HTR-8/SVneo (cell line): Measurements from ENCODE around the gene MACROD2.
A peak's percentile ranks its signal among the peaks of the same experiment; 100 is the strongest.
"Not testable (repeated sequence)": the region's sequence is repeated elsewhere in the genome, so short reads cannot be mapped to it uniquely, and the experiment has no call there.

Experiments
- DNase-seq: peaks from one replicate; pipeline ENCODE4 v3.0.0; 2011; ENCODE audit warnings: low spot score, mixed read lengths; ENCODE audit not compliant: insufficient read length
- FAIRE-seq: peaks from 2 replicates; lab custom pipeline; 2011; peaks lifted over from hg19 to GRCh38; lab: Jason Lieb, UNC

MACROD2 gene

GRCh38 chr20:14984768-14985622, 989.7 kb downstream of the MACROD2 start:
- FAIRE-seq (no peak), DNase-seq (no peak)

GRCh38 chr20:14986026-14986655, 990.8 kb downstream of the MACROD2 start:
- no peak for FAIRE-seq
- DNase-seq, result no peak

GRCh38 chr20:14986656-14987055, 991.3 kb downstream of the MACROD2 start:
- no peak for FAIRE-seq

GRCh38 chr20:14989535-14990290, 994.4 kb downstream of the MACROD2 start:
- no peak for FAIRE-seq

More at GRCh38 chr20:14986656-14987055, 991.3 kb downstream of the MACROD2 start:
- no peak for DNase-seq

GRCh38 chr20:14991023-14991422, 995.7 kb downstream of the MACROD2 start:
- FAIRE-seq (no peak), DNase-seq (no peak)

More at GRCh38 chr20:14989535-14990290, 994.4 kb downstream of the MACROD2 start:
- no peak for DNase-seq

- DNase-seq (no peak), FAIRE-seq (no peak)
These were observed 996.8 kb downstream of the MACROD2 start for GRCh38 chr20:14992153-14992552.

- FAIRE-seq, result no peak
- no peak for DNase-seq
These were observed 997.6 kb downstream of the MACROD2 start for GRCh38 chr20:14992961-14993360.

- no peak for DNase-seq
- FAIRE-seq, result no peak
These were observed 1001.8 kb downstream of the MACROD2 start for GRCh38 chr20:14996883-14997672.

GRCh38 chr20:14997791-14998190, 1002.5 kb downstream of the MACROD2 start:
- DNase-seq, result no peak
- no peak for FAIRE-seq

GRCh38 chr20:15005300-15005986, 1010.1 kb downstream of the MACROD2 start:
- FAIRE-seq, result no peak
- no peak for DNase-seq

- DNase-seq (no peak), FAIRE-seq (no peak)
These were observed 1016.3 kb downstream of the MACROD2 start for GRCh38 chr20:15011631-15012030.

- DNase-seq (no peak), FAIRE-seq (no peak)
These were observed 1017.2 kb downstream of the MACROD2 start for GRCh38 chr20:15012566-15012965.

GRCh38 chr20:15016875-15017274, 1021.6 kb downstream of the MACROD2 start:
- not testable (repeated sequence) for FAIRE-seq, DNase-seq

- no peak for DNase-seq
- no peak for FAIRE-seq
These were observed 1023.6 kb downstream of the MACROD2 start for GRCh38 chr20:15018966-15019365.

GRCh38 chr20:15020845-15021244, 1025.5 kb downstream of the MACROD2 start:
- no peak for DNase-seq
- peak; percentile 91 for FAIRE-seq

- no peak for FAIRE-seq
These were observed 1027.6 kb downstream of the MACROD2 start for GRCh38 chr20:15022921-15023320.

GRCh38 chr20:15026759-15027158, 1031.4 kb downstream of the MACROD2 start:
- DNase-seq (no peak), FAIRE-seq (no peak)

More at GRCh38 chr20:15022921-15023320, 1027.6 kb downstream of the MACROD2 start:
- DNase-seq, result no peak

GRCh38 chr20:15030826-15031225, 1035.5 kb downstream of the MACROD2 start:
- no peak for FAIRE-seq
- no peak for DNase-seq
